GM19438 (cell line): Measurements from ENCODE around the gene TTC39B.
"Not testable (repeated sequence)": the region's sequence is repeated elsewhere in the genome, so short reads cannot be mapped to it uniquely, and the experiment has no call there.

ENCODE experiments used
- ATAC-seq: cut with Tn5 transposase; IDR thresholded peaks from one replicate; pipeline ENCODE4 v1.9.1; 2021; ENCODE audit warnings: low read depth; ENCODE audit not compliant: unreplicated experiment

The TTC39B gene

GRCh38 chr9:15306757-15307522 is at the start of gene TTC39B:
TSS of gene TTC39B (minus strand) at chr9:15307216. CDS start at chr9:15307125, 91 bp downstream.
- peak; percentile 96 for ATAC-seq

GRCh38 chr9:15355669-15356068 is 48.7 kb upstream of the TTC39B start:
- ATAC-seq: no peak

- no peak for ATAC-seq
Measured at GRCh38 chr9:15354713-15355112, 47.7 kb upstream of the TTC39B start.

- ATAC-seq: no peak
Measured at GRCh38 chr9:15353892-15354291, 46.9 kb upstream of the TTC39B start.

- ATAC-seq: no peak
Measured at GRCh38 chr9:15352306-15352705, 45.3 kb upstream of the TTC39B start.

- no peak for ATAC-seq
Measured at GRCh38 chr9:15349892-15350761, 43.1 kb upstream of the TTC39B start.

GRCh38 chr9:15346837-15347236 is 39.8 kb upstream of the TTC39B start:
- no peak for ATAC-seq

GRCh38 chr9:15344191-15344590 is 37.2 kb upstream of the TTC39B start:
- ATAC-seq: no peak

GRCh38 chr9:15333376-15333881 is 26.4 kb upstream of the TTC39B start:
- ATAC-seq: no peak

- no peak for ATAC-seq
Measured at GRCh38 chr9:15332939-15333338, 25.9 kb upstream of the TTC39B start.

- ATAC-seq: no peak
Measured at GRCh38 chr9:15329539-15330109, 22.6 kb upstream of the TTC39B start.

- no peak for ATAC-seq
Measured at GRCh38 chr9:15328946-15329345, 21.9 kb upstream of the TTC39B start.

- not testable (repeated sequence) for ATAC-seq
Measured at GRCh38 chr9:15322695-15323094, 15.7 kb upstream of the TTC39B start.

- ATAC-seq: not testable (repeated sequence)
Measured at GRCh38 chr9:15319661-15320060, 12.6 kb upstream of the TTC39B start.

GRCh38 chr9:15317836-15318235 is 10.8 kb upstream of the TTC39B start:
- ATAC-seq: no peak

GRCh38 chr9:15311607-15312006 is 4.6 kb upstream of the TTC39B start:
- ATAC-seq: no peak

- ATAC-seq: no peak
Measured at GRCh38 chr9:15310107-15310850, 3.3 kb upstream of the TTC39B start.

- no peak for ATAC-seq
Measured at GRCh38 chr9:15308511-15308910, 1.5 kb upstream of the TTC39B start.

GRCh38 chr9:15307523-15307841 is 466 bp upstream of the TTC39B start:
- peak; percentile 39 for ATAC-seq

GRCh38 chr9:15306068-15306756 is 804 bp downstream of the TTC39B start:
- ATAC-seq: no peak
